DOHH2 (cell line): Measurements from ENCODE around the gene TREM1.

Experiments
- EZH2phosphoT487 ChIP-seq: fragments of 200-600 bp; sonication (generic); IDR thresholded peaks from 2 replicates; pipeline ENCODE4 v1.6.1; 2017; ENCODE audit warnings: borderline replicate concordance, mild to moderate bottlenecking, antibody characterized with exemption, low read length, moderate library complexity, mixed read lengths
- TF ChIP-seq, protein P1 (sequence below): fragments of 200-600 bp; sonication (generic); IDR thresholded peaks from one replicate; pipeline ENCODE4 v1.5.1; 2014; ENCODE audit warnings: antibody characterized with exemption, mild to moderate bottlenecking, low read depth, low read length; ENCODE audit not compliant: poor library complexity, severe bottlenecking

DNA sequence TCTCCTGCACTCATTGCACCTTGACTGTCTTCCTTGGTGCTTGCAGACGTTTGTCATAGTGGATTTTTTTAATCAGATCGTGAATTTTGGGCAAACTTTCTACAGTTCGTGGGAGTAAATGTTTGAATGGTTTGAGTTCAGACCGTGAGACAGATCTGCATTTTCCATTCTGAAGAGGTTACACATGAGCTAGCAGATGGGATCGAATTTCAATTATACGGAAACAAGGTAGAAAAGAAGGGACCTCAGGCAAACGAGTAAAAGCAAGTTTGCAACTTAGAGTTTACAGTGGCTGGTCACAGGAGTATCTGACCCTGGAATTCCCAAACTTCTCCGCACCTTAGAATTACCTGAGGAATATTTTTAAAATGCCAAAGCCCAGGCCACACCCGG, 31.8 kb upstream of the TREM1 start:
- TF ChIP-seq, protein P1, sequence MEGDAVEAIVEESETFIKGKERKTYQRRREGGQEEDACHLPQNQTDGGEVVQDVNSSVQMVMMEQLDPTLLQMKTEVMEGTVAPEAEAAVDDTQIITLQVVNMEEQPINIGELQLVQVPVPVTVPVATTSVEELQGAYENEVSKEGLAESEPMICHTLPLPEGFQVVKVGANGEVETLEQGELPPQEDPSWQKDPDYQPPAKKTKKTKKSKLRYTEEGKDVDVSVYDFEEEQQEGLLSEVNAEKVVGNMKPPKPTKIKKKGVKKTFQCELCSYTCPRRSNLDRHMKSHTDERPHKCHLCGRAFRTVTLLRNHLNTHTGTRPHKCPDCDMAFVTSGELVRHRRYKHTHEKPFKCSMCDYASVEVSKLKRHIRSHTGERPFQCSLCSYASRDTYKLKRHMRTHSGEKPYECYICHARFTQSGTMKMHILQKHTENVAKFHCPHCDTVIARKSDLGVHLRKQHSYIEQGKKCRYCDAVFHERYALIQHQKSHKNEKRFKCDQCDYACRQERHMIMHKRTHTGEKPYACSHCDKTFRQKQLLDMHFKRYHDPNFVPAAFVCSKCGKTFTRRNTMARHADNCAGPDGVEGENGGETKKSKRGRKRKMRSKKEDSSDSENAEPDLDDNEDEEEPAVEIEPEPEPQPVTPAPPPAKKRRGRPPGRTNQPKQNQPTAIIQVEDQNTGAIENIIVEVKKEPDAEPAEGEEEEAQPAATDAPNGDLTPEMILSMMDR = no peak
- no peak for TF ChIP-seq EZH2phosphoT487
